Dermis microvascular lymphatic vessel endothelial cell (primary cell): ENCODE results near the gene NUDT4B. TPM values are rescaled to one million over a fixed set of nuclear protein-coding genes. Genes with fewer than 3 reads are reported as not detected.
"Not testable (repeated sequence)": the region's sequence is repeated elsewhere in the genome, so short reads cannot be mapped to it uniquely, and the experiment has no call there.

ENCODE experiments used
- DNase-seq, 2 donors: peaks; one replicate each; pipeline versions ENCODE4 v3.0.0 to v3.0.0-alpha.2; 2010; ENCODE audit warnings: low read depth in 2 of 2
- total RNA-seq: library from RNA; depleted of rRNA; stranded (reverse); fragments of >200 nt; gene quantifications from 2 replicates; pipeline ENCODE4 v1.2.1, GENCODE V29; 2014

The NUDT4B gene
- total RNA-seq: 11.9 and 20.7 TPM in 2 replicates

- DNase-seq: not testable (repeated sequence)
These were observed at the start of gene NUDT4B for GRCh38 chr1:148748563-148749334. Gene NUDT4B, plus strand, starts transcription at chr1:148748774. Its CDS starts 179 bp downstream, at chr1:148748953.

- not testable (repeated sequence) for DNase-seq
These were observed 49.2 kb upstream of the NUDT4B start for GRCh38 chr1:148699357-148699756.

GRCh38 chr1:148702242-148702641 is 46.3 kb upstream of the NUDT4B start:
- not testable (repeated sequence) for DNase-seq

- DNase-seq: not testable (repeated sequence)
These were observed 44.5 kb upstream of the NUDT4B start for GRCh38 chr1:148703973-148704591.

GRCh38 chr1:148705316-148705948 is 43.1 kb upstream of the NUDT4B start:
- not testable (repeated sequence) for DNase-seq

- not testable (repeated sequence) for DNase-seq
These were observed 39.7 kb upstream of the NUDT4B start for GRCh38 chr1:148708779-148709333.

- not testable (repeated sequence) for DNase-seq
These were observed 37.6 kb upstream of the NUDT4B start for GRCh38 chr1:148710772-148711523.

- not testable (repeated sequence) for DNase-seq
These were observed 36.2 kb upstream of the NUDT4B start for GRCh38 chr1:148712353-148712752.

- DNase-seq: not testable (repeated sequence)
These were observed 33.1 kb upstream of the NUDT4B start for GRCh38 chr1:148715518-148715917.

GRCh38 chr1:148716966-148717520 is 31.5 kb upstream of the NUDT4B start:
- not testable (repeated sequence) for DNase-seq

GRCh38 chr1:148720918-148721317 is 27.7 kb upstream of the NUDT4B start:
- not testable (repeated sequence) for DNase-seq

- not testable (repeated sequence) for DNase-seq
These were observed 25.8 kb upstream of the NUDT4B start for GRCh38 chr1:148722758-148723157.

- DNase-seq: not testable (repeated sequence)
These were observed 25.1 kb upstream of the NUDT4B start for GRCh38 chr1:148723515-148723914.

GRCh38 chr1:148724872-148725271 is 23.7 kb upstream of the NUDT4B start:
- not testable (repeated sequence) for DNase-seq

GRCh38 chr1:148727862-148728261 is 20.7 kb upstream of the NUDT4B start:
- DNase-seq: not testable (repeated sequence)

- not testable (repeated sequence) for DNase-seq
These were observed 19.4 kb upstream of the NUDT4B start for GRCh38 chr1:148729128-148729527.

GRCh38 chr1:148729541-148729940 is 19.0 kb upstream of the NUDT4B start:
- DNase-seq: not testable (repeated sequence)

- DNase-seq: not testable (repeated sequence)
These were observed 16.3 kb upstream of the NUDT4B start for GRCh38 chr1:148732277-148732676.

- DNase-seq: not testable (repeated sequence)
These were observed 14.8 kb upstream of the NUDT4B start for GRCh38 chr1:148733585-148734310.

- DNase-seq: not testable (repeated sequence)
These were observed 14.3 kb upstream of the NUDT4B start for GRCh38 chr1:148734311-148734662.
